Loucy (cell line): ENCODE results near the gene FREM1.

Experiments used
- CTCF ChIP-seq: fragments of 200-600 bp; sonication (generic); conservative IDR thresholded peaks from 2 replicates; pipeline ENCODE4 v1.5.1; 2014; ENCODE audit warnings: mild to moderate bottlenecking, antibody characterized with exemption, low read length
- EZH2phosphoT487 ChIP-seq: fragments of 200-600 bp; IDR thresholded peaks from 2 replicates; pipeline ENCODE4 v1.6.1; 2018; ENCODE audit warnings: antibody characterized with exemption, mild to moderate bottlenecking, moderate library complexity, borderline replicate concordance

GRCh38 chr9:14719231-14719923 is 190.9 kb downstream of the FREM1 start:
- TF ChIP-seq CTCF: no peak
- no peak for TF ChIP-seq EZH2phosphoT487
